ENCODE results near the gene NOSTRIN.

- TF ChIP-seq CTCF (IDR thresholded peaks at IDR 0.05 in 8 of 11, conservative IDR thresholded peaks at IDR 0.05 in 3 of 11) (no peak), POLR2A (IDR thresholded peaks at IDR 0.05) (no peak)
Observed at GRCh38 chr2:168912466-168912865, 110.0 kb downstream of the NOSTRIN start.
